Gastrocnemius medialis (tissue), 4 donors: Measurements from ENCODE around the gene CYREN.

Experiments used
- CTCF ChIP-seq, 5 experiments: fragments of 450-650 bp in 3 of 5; fragments of 200-600 bp in 2 of 5; sonication (generic) in 2 of 5; IDR thresholded peaks in 4 of 5; conservative IDR thresholded peaks in 1 of 5; 1 replicate in 4 of 5; 2 replicates in 1 of 5; pipeline ENCODE4 v1.5.1; 2016 to 2019; ENCODE audit warnings: antibody characterized with exemption in 5 of 5, mild to moderate bottlenecking in 3 of 5, moderate library complexity in 3 of 5
- POLR2A ChIP-seq, 2 donors: fragments of 450-650 bp; IDR thresholded peaks; one replicate each; pipeline ENCODE4 v1.6.1; 2017; ENCODE audit warnings: antibody characterized with exemption in 2 of 2, mild to moderate bottlenecking in 2 of 2, moderate library complexity in 2 of 2

GRCh38 chr7:135200821-135201331 lies 30.4 kb upstream of the CYREN start:
- TF ChIP-seq POLR2A (IDR thresholded peaks at IDR 0.05), result no peak
- TF ChIP-seq CTCF (IDR thresholded peaks at IDR 0.05 in 4 of 5, conservative IDR thresholded peaks at IDR 0.05 in 1 of 5), result no peak
